GM18508 (cell line): ENCODE results near the gene EDN2.

ENCODE experiments used
- ATAC-seq: cut with Tn5 transposase; IDR thresholded peaks from one replicate; pipeline ENCODE4 v1.9.1; 2021; ENCODE audit warnings: moderate number of reproducible peaks; ENCODE audit not compliant: insufficient read depth, unreplicated experiment

The EDN2 gene

DNA sequence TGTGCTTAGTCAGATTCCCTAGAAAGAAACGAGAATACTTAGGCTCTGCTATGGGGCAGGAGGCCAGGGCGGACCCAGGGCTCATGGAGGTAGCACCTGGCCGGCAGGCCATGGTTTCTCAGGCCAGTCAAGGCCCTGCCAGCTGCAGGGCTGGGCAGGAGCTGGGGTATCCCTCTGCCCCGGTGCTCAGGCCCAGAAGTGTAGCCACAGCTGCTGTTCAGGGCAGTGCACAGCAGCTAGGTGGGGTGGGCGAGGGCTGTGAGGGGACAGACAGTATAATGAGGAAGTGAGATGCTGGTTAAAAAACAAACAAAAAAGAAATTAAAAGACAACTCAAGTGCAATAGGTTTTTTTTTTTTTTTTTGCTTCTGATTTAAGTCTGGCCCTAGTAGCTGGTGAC lies 34.0 kb upstream of the EDN2 start:
- no peak for ATAC-seq

GRCh38 chr1:41517062-41517438 lies 32.6 kb upstream of the EDN2 start:
- ATAC-seq: no peak

- no peak for ATAC-seq
Measured at GRCh38 chr1:41516168-41517061, 31.9 kb upstream of the EDN2 start.

DNA sequence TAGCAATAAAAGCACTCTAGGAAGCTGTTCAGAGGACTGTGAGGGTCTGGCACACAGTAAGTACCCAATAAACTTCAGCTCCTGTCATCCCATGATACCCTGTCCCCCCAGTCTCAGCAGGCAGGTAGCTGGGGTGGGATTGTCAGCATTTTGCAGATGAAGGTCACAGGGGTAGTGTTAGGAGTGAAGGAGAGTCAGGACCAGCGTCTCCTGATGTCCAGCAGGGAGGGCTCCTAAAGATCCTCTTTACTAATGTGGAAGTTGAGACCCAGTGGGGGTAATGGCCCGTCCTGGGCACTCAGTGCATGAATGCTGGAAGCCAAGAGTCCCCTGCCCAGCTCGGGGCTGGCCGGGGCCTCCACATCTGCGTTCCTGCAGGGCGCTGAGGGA lies 31.3 kb upstream of the EDN2 start:
- ATAC-seq: no peak

DNA sequence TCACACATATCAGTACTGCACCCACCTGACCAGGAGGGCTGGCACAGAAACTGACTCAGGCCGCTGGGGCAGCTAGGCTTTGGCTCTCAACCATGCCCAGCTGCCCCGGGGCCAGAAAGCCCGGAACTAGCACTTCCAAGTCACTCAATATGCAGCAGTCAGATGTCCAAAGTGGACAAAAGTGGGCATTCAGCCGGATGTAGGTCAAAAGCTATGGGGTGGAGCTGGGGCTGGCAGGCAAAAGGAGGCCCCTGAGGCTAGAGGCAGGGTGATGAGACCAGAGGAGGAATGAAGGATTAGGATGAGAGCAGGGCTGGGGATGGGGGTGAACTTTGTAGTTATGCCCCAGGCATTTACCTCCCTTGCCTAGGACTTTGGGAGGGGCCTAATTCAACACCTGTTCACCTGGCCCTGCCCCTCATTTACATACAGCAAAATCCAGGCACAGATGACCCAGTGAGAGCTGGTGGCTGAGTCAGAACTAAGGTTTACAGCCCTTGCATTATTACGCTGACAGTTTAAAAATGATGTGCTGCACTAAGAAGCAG lies 30.7 kb upstream of the EDN2 start:
- no peak for ATAC-seq

DNA sequence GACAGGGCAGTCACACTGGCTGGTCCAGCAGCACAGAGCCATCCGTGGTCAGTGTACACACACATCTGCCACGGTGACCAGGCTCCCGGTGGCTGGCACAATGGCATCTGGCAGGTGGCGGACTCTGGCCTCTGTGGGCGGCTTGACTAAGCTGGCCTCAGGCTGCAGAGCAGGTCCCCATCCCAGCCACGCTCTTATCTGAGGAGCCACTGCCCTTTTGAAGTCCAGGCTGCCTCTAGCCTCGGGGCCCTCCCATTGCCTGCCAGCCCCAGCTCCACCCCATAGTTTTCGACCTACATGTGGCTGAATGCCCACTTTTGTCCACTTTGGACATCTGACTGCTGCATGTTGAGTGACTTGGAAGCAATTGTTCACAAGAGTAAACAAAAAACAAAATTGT lies 29.9 kb upstream of the EDN2 start:
- no peak for ATAC-seq

DNA sequence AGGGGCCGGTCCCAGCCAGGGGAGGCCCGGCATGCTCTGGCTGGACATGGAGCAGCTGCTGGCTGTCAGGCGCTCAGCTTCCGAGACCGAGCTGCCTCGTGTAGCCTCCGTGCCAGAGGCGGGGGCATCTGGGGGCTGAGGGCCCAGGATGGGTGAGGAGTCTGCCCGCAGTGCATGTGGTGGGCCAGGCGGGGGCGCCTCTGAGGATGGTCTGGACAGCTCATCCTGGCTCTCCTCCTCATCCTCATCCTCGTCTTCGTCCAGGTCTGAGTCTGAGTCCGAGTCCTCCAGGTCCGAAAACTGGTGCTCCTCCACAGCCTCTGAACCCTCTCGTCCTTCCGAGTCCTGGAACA lies 28.9 kb upstream of the EDN2 start:
- ATAC-seq: no peak

GRCh38 chr1:41512701-41513382 lies 28.4 kb upstream of the EDN2 start:
- ATAC-seq: no peak

DNA sequence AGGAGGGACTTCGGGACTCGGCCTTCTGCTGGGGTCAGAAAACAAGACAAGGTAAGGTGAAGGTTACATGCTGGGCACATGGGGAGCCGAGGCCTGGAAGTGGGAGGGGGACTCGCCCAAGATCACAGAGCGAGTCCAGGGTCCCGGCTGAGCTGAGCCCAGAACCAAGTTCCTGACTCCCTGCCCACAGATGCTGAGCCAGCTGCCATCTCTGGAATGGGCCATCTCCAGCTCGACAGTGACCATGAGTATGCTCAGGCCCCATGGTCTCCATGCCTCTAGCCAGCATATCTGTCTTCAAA lies 26.7 kb upstream of the EDN2 start:
- ATAC-seq: no peak

GRCh38 chr1:41510531-41511238 lies 26.2 kb upstream of the EDN2 start:
- no peak for ATAC-seq

GRCh38 chr1:41509270-41509671 lies 24.8 kb upstream of the EDN2 start:
- ATAC-seq: no peak

DNA sequence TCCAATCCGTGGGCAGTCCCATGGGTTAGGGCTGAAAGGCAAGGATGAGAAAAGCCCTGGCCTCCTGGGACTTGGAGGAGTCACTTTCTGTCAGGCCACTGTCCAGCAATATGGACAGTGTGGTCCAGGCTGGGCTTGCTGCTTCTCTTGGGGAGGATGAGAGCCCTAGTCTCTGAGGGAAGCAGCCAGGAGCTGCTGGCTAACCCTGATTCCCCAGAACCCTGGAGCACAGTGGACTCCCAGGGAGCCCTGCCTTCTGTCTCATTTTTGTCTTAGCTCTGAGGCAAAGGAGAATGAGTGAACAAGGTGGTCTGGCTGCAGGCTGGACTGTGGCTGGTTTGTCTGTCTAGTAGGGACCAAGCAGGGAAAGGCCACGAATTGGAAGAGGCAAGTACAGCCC lies 23.8 kb upstream of the EDN2 start:
- ATAC-seq: no peak

- no peak for ATAC-seq
Measured at GRCh38 chr1:41507836-41508235, 23.4 kb upstream of the EDN2 start.

GRCh38 chr1:41507110-41507720 lies 22.7 kb upstream of the EDN2 start:
- ATAC-seq: no peak

- ATAC-seq: no peak
Measured at GRCh38 chr1:41504114-41505035, 19.9 kb upstream of the EDN2 start.

DNA sequence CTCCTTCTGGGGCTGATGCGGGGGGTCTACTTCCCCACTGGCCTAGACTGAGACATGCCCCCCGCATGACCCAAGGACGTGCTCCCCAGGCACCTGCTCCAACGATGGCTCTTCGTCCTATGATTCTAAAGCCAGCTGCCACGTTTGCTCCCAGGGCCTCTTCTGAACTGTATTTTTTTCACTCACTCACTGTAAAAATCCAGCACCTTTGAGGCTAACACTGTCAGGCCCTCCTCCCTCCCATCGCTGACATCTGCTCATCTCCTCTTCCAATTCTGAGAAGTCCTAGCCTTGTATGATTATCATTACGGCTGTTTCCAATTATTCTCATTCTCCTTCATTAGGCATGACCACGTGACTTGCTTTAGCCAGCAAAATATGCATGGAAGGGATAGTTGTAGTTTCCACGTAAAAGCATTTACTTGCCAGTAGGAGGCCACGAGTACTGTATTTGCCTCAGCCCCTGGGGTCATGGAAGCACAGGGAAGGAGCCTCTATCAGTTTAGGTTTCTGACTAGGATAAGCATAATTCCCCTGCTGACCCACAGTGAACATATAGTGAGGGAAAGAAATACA lies 19.1 kb upstream of the EDN2 start:
- no peak for ATAC-seq

DNA sequence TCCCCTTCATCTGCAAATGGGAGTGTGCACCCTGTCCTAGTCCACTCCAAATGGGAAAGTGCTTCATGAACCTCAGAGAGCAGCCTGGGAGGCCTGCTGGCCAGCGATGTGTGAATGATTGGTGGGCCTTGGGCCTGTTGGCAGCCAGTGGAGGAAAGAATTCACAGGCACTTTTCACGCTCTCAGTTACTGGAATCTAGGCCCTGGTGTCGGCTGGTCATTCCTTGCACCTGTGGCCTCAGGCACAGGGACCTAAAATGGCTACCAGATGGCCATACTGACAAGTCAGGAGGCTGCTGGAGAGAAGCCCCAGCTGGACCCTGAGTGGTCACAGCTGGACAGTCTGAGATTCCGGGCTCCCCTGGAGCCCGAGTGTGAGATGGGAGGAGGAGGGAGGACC lies 18.4 kb upstream of the EDN2 start:
- no peak for ATAC-seq

GRCh38 chr1:41501581-41501980 lies 17.1 kb upstream of the EDN2 start:
- ATAC-seq: no peak

GRCh38 chr1:41500781-41501518 lies 16.5 kb upstream of the EDN2 start:
- ATAC-seq: no peak
